ENCODE results near the gene SPAG16. TPM values are rescaled to one million over a fixed set of nuclear protein-coding genes. Genes with fewer than 3 reads are reported as not detected.

The SPAG16 gene
- total RNA-seq, 1 experiment from 2014 or later: 17.3 TPM

DNA sequence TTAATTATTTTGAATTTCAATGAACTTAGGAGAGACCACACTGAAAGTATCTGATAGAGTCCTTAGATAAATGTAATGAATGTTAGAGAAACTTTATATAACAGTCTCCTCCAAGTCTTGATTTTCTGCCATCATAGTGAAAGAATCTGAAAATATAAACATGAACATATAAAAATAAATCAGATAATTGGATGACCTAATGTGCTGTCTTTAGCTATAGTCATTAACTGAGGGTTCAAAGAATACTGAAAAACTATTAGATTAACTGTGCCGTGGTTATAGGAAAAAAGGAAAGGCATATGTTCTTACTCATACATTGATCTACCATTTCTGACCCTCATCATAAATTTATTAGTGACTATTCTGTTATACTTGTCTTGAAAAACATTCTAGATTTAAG lies 47.0 kb upstream of the SPAG16 start:
- Histone ChIP-seq H3K79me1 (ENCODE audit: insufficient read depth, low read depth, low read length, poor library complexity, severe bottlenecking) (no peaks in the 10 kb centered on the region), H2BK20ac (ENCODE audit: low read depth, low read length, poor library complexity, severe bottlenecking) (no peak overlapping the region), H4K91ac (ENCODE audit: insufficient read length, low read depth, low read length) (no peak overlapping the region), H3K27ac (ENCODE audit: insufficient read length, low read depth, low read length) (no peak overlapping the region), H2BK15ac (ENCODE audit: low read depth, low read length) (no peak overlapping the region), H3K56ac (ENCODE audit: insufficient read length, low read depth, low read length) (no peak overlapping the region), H4K5ac (ENCODE audit: insufficient read length, low read depth, low read length) (no peak overlapping the region), H3K18ac (ENCODE audit: insufficient read length, low read depth, low read length) (no peak overlapping the region), H3K79me2 (ENCODE audit: insufficient read depth, low read length) (no peaks in the 10 kb centered on the region), H3K27me3 (ENCODE audit: insufficient read depth, low read length) (no peaks in the 10 kb centered on the region), H2BK5ac (ENCODE audit: insufficient read length, low read length) (no peak overlapping the region), H3K23ac (ENCODE audit: insufficient read length, low read depth, low read length) (no peak overlapping the region), H3K4ac (ENCODE audit: low read depth, low read length) (no peak overlapping the region), H2BK12ac (ENCODE audit: insufficient read length, low read depth, low read length) (no peak overlapping the region), H3K23me2 (ENCODE audit: insufficient read length, low read depth, low read length, poor library complexity, severe bottlenecking) (no peaks in the 10 kb centered on the region), H3K4me2 (ENCODE audit: insufficient read depth, insufficient read length, low read length) (no peak overlapping the region), H3K9me3 (ENCODE audit: control insufficient read depth, low read depth, low read length) (no peaks in the 10 kb centered on the region), H3K4me1 (ENCODE audit: insufficient read depth, low read length) (0 out of 2 replicates have a peak, but pooled peaks cover 3% of the 10 kb centered on the region), H2AK5ac (ENCODE audit: insufficient read length, low read length) (no peak overlapping the region), H3K14ac (ENCODE audit: insufficient read depth, low read length) (no peak overlapping the region), H3K9ac (ENCODE audit: extremely low read depth, insufficient read length, low read length) (no peak overlapping the region), H2AFZ (ENCODE audit: low read length) (no peak overlapping the region), H2BK120ac (ENCODE audit: low read depth, low read length, poor library complexity, severe bottlenecking) (no peak overlapping the region), H4K8ac (replicated peaks; ENCODE audit: insufficient read length, low read depth, low read length) (no peak overlapping the region), H3T11ph (ENCODE audit: low read length) (no peak overlapping the region), H4K20me1 (ENCODE audit: control insufficient read depth, insufficient read depth, insufficient read length) (no peaks in the 10 kb centered on the region)
- H3K27ac Mint-ChIP-seq: no peak overlapping the region
- no peak overlapping the region for H3K4me3 Mint-ChIP-seq
- WGBS (ENCODE audit: extremely low coverage, insufficient read length, low lambda C conversion rate): no CpG with 5 or more reads among the region's 1 CpG
- no peaks in the 10 kb centered on the region for H3K27me3 Mint-ChIP-seq (ENCODE audit: low read depth)
- no peak for TF ChIP-seq CTCF (conservative IDR thresholded peaks at IDR 0.05)
- DNase-seq: no peak
- peaks cover 23 to 28% of the 10 kb centered on the region in 2 experiments for H3K4me1 Mint-ChIP-seq
- H3K9me3 Mint-ChIP-seq: no peaks in the 10 kb centered on the region
- no peaks in the 10 kb centered on the region for H3K36me3 Mint-ChIP-seq (ENCODE audit: insufficient read depth in 1 of 3, low read depth in 3 of 3)

Data from H9 (cell line).